Neural progenitor cell (in vitro differentiated cells): ENCODE measurements around the gene ROBO2. TPM values are rescaled to one million over a fixed set of nuclear protein-coding genes. Genes with fewer than 3 reads are reported as not detected.

Experiments used
- DNase-seq: peaks from one replicate; pipeline ENCODE4 v3.0.0-alpha.2; 2016; ENCODE audit warnings: low spot score
- H2AFZ ChIP-seq: fragments of 200-600 bp; sonication (generic); replicated peaks from 2 replicates; pipeline ENCODE4 v1.6.1; 2016; ENCODE audit warnings: antibody characterized with exemption
- H3F3A ChIP-seq: fragments of 200-600 bp; sonication (generic); 2 replicates; pipeline ENCODE4 v1.6.1; 2016; ENCODE audit warnings: antibody characterized with exemption, low read depth
- H3K27ac ChIP-seq: fragments of 200-600 bp; sonication (generic); 2 replicates; pipeline ENCODE4 v1.5.1; 2016; ENCODE audit warnings: mild to moderate bottlenecking
- H3K27me3 ChIP-seq: fragments of 200-600 bp; sonication (generic); 2 replicates; pipeline ENCODE4 v1.6.1; 2016; ENCODE audit warnings: mild to moderate bottlenecking, moderate library complexity
- H3K36me3 ChIP-seq: fragments of 200-600 bp; sonication (generic); 2 replicates; pipeline ENCODE4 v1.5.1; 2016
- H3K4me1 ChIP-seq: fragments of 200-600 bp; sonication (generic); 2 replicates; pipeline ENCODE4 v1.6.1; 2016; ENCODE audit warnings: mixed run types
- H3K4me2 ChIP-seq: fragments of 200-600 bp; sonication (generic); 2 replicates; pipeline ENCODE4 v1.6.1; 2016
- H3K4me3 ChIP-seq: fragments of 200-600 bp; sonication (generic); 2 replicates; pipeline ENCODE4 v1.5.1; 2016
- H3K79me2 ChIP-seq: fragments of 200-600 bp; sonication (generic); 2 replicates; pipeline ENCODE4 v1.6.1; 2016; ENCODE audit warnings: low read depth
- H3K9ac ChIP-seq: fragments of 200-600 bp; sonication (generic); 2 replicates; pipeline ENCODE4 v1.6.1; 2016
- H3K9me3 ChIP-seq: fragments of 200-600 bp; sonication (generic); 2 replicates; pipeline ENCODE4 v1.5.1; 2016; ENCODE audit warnings: low read depth
- H4K20me1 ChIP-seq: fragments of 200-600 bp; sonication (generic); 2 replicates; pipeline ENCODE4 v1.6.1; 2016; ENCODE audit warnings: low read depth
- H3K27ac Mint-ChIP-seq: 3 replicates; pipeline ENCODE4 v1.8.0; 2021; ENCODE audit warnings: mixed read lengths
- H3K27me3 Mint-ChIP-seq: 2 replicates; pipeline ENCODE4 v1.8.0; 2022; ENCODE audit warnings: low read depth, mild to moderate bottlenecking, inconsistent platforms, moderate library complexity, mixed read lengths; ENCODE audit not compliant: insufficient read depth
- H3K36me3 Mint-ChIP-seq: 3 replicates; pipeline ENCODE4 v1.8.0; 2021; ENCODE audit warnings: mixed read lengths
- H3K4me1 Mint-ChIP-seq: 3 replicates; pipeline ENCODE4 v1.8.0; 2021; ENCODE audit warnings: mixed read lengths
- H3K4me3 Mint-ChIP-seq: 3 replicates; pipeline ENCODE4 v1.8.0; 2021; ENCODE audit warnings: mild to moderate bottlenecking, moderate library complexity, mixed read lengths
- H3K9me3 Mint-ChIP-seq: 3 replicates; pipeline ENCODE4 v1.8.0; 2020; ENCODE audit warnings: mixed read lengths
- CTCF ChIP-seq: fragments of 200-600 bp; sonication (generic); IDR thresholded peaks from 2 replicates; pipeline ENCODE4 v1.5.1; 2017; ENCODE audit warnings: antibody characterized with exemption, mild to moderate bottlenecking
- EZH2 ChIP-seq: fragments of 200-600 bp; sonication (generic); IDR thresholded peaks from 2 replicates; pipeline ENCODE4 v1.6.1; 2017; ENCODE audit warnings: antibody characterized with exemption, mild to moderate bottlenecking, moderate library complexity
- EZH2phosphoT487 ChIP-seq: fragments of 200-600 bp; sonication (generic); IDR thresholded peaks from 2 replicates; pipeline ENCODE4 v1.6.1; 2017; ENCODE audit warnings: antibody characterized with exemption
- total RNA-seq: library from RNA; depleted of rRNA; stranded (reverse); fragments of >200 nt; gene quantifications from 2 replicates; pipeline ENCODE4 v1.2.3, GENCODE V29; 2015; ENCODE audit warnings: low replicate concordance

Gene ROBO2
- total RNA-seq, 1 donor from 2014 or later, result 15.0 TPM

- Histone ChIP-seq H3K4me2 (no peak overlapping the region), H4K20me1 (no peaks in the 10 kb centered on the region), H3K36me3 (no peaks in the 10 kb centered on the region), H3K27me3 (no peaks in the 10 kb centered on the region), H2AFZ (no peak overlapping the region), H3K9me3 (no peaks in the 10 kb centered on the region), H3K9ac (no peak overlapping the region), H3K79me2 (no peaks in the 10 kb centered on the region), H3F3A (no peaks in the 10 kb centered on the region), H3K27ac (no peak overlapping the region), H3K4me3 (no peak overlapping the region), H3K4me1 (no peaks in the 10 kb centered on the region)
- TF ChIP-seq CTCF (no peak), EZH2phosphoT487 (no peak), EZH2 (no peak)
- Mint-ChIP-seq H3K36me3 (no peaks in the 10 kb centered on the region), H3K4me1 (no peaks in the 10 kb centered on the region), H3K9me3 (no peaks in the 10 kb centered on the region), H3K27ac (no peak overlapping the region), H3K4me3 (no peak overlapping the region), H3K27me3 (no peaks in the 10 kb centered on the region)
- no peak for DNase-seq
These were observed 256.6 kb downstream of the ROBO2 start for GRCh38 chr3:77296527-77296926.

DNA sequence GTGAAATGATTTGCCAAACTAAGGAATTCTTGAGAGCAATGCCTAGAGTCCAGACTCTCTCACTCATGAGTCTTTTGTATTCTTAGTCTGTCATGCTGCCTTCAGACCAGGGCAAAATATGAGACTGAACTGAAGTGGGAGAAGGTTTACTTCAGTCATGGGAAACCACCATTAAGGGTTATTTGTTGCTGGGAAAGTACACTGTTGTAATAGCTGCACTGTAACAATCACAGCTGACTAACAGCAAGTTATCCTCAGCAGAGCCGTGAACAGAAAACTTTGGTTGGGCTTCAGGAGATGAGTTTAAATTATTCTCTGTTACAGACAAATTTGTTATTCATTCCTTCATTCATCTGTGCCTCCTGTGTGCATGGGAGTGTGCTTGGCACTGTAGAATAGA lies 258.5 kb downstream of the ROBO2 start:
- Mint-ChIP-seq H3K27ac (no peak overlapping the region), H3K4me3 (no peak overlapping the region), H3K9me3 (no peaks in the 10 kb centered on the region), H3K27me3 (no peaks in the 10 kb centered on the region), H3K36me3 (no peaks in the 10 kb centered on the region), H3K4me1 (no peaks in the 10 kb centered on the region)
- no peaks in the 10 kb centered on the region for H3F3A ChIP-seq
- H3K36me3 ChIP-seq, result no peaks in the 10 kb centered on the region
- no peak overlapping the region for H2AFZ ChIP-seq
- H3K4me3 ChIP-seq, result no peak overlapping the region
- no peaks in the 10 kb centered on the region for H3K27me3 ChIP-seq
- no peak overlapping the region for H3K9ac ChIP-seq
- H3K79me2 ChIP-seq, result no peaks in the 10 kb centered on the region
- no peaks in the 10 kb centered on the region for H3K4me1 ChIP-seq
- TF ChIP-seq EZH2 (no peak), EZH2phosphoT487 (no peak), CTCF (no peak)
- H3K9me3 ChIP-seq, result no peaks in the 10 kb centered on the region
- H4K20me1 ChIP-seq, result no peaks in the 10 kb centered on the region
- DNase-seq, result no peak
- no peak overlapping the region for H3K4me2 ChIP-seq
- no peak overlapping the region for H3K27ac ChIP-seq

DNA sequence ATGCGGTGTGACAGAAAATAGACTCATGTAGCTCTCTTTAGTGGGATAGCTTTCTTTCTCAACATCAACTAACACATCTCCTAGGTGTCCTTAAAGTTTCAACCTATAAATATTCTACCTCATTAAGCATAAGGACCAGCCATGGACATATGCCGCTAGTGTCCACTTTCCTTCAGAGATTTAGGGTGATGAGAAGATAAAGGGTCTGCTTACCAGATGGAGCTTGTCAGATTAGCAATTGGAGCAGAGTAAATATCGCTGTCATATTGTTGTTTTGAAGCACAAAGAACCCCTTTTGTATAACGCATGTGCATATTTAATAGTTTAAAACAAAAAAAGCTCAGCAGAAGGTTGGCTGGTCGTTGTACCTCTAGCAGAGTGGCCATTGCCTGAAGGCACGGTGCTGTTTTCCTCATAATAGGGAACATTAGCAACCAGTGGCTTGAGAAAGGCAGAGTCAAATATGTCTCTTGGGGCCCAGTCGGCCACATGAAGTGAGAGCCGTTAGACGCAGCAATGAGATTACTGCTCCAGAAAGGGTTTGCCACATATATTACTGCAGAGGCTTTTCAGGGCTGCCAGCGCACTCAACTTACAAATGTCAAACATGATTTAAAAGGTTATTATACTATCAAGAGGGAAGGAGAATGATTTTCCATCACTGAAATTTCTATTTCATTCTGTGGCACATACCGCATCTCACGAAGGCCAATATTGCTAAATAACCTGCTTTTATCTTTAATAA lies 264.2 kb downstream of the ROBO2 start:
- Histone ChIP-seq H3K9me3 (no peaks in the 10 kb centered on the region), H3K4me3 (no peak overlapping the region), H3K36me3 (no peaks in the 10 kb centered on the region), H2AFZ (no peak overlapping the region), H4K20me1 (no peaks in the 10 kb centered on the region), H3K9ac (no peak overlapping the region), H3K4me2 (no peak overlapping the region), H3K27me3 (no peaks in the 10 kb centered on the region), H3K79me2 (no peaks in the 10 kb centered on the region), H3K27ac (no peak overlapping the region), H3F3A (no peaks in the 10 kb centered on the region), H3K4me1 (peaks cover 6% of the 10 kb centered on the region)
- H3K4me1 Mint-ChIP-seq, result peaks cover 12% of the 10 kb centered on the region
- no peak for DNase-seq
- TF ChIP-seq EZH2 (no peak), EZH2phosphoT487 (no peak), CTCF (no peak)
- H3K9me3 Mint-ChIP-seq, result no peaks in the 10 kb centered on the region
- no peaks in the 10 kb centered on the region for H3K36me3 Mint-ChIP-seq
- no peaks in the 10 kb centered on the region for H3K27me3 Mint-ChIP-seq
- no peak overlapping the region for H3K27ac Mint-ChIP-seq
- no peak overlapping the region for H3K4me3 Mint-ChIP-seq
